UCSD-AML1 (cell line): Measurements from ENCODE around the gene COQ8B.

ENCODE experiments used
- DNase-seq: peaks from one replicate; lab custom pipeline; 2025; ENCODE audit not compliant: unreplicated experiment; lab: John Stamatoyannopoulos, UW

The COQ8B gene

GRCh38 chr19:40718774-40719391, 2.2 kb upstream of the COQ8B start:
- no peak for DNase-seq

- no peak for DNase-seq
These were observed 1.4 kb upstream of the COQ8B start for GRCh38 chr19:40717880-40718773.

GRCh38 chr19:40717325-40717879, 716 bp upstream of the COQ8B start:
- DNase-seq, result no peak

- DNase-seq, result no peak
These were observed 630 bp downstream of the COQ8B start for GRCh38 chr19:40716031-40716481.

GRCh38 chr19:40714441-40715299, 2.0 kb downstream of the COQ8B start:
- peak; percentile 91 for DNase-seq

- no peak for DNase-seq
These were observed 2.7 kb downstream of the COQ8B start for GRCh38 chr19:40713939-40714338.

GRCh38 chr19:40709817-40710216, 6.9 kb downstream of the COQ8B start:
- no peak for DNase-seq

- no peak for DNase-seq
These were observed 9.1 kb downstream of the COQ8B start for GRCh38 chr19:40707615-40708014.

- no peak for DNase-seq
These were observed 10.6 kb downstream of the COQ8B start for GRCh38 chr19:40705950-40706619.

GRCh38 chr19:40705362-40705651, 11.4 kb downstream of the COQ8B start:
- DNase-seq, result no peak

- DNase-seq, result no peak
These were observed 12.0 kb downstream of the COQ8B start for GRCh38 chr19:40704491-40705361.

GRCh38 chr19:40703029-40703755, 13.5 kb downstream of the COQ8B start:
- no peak for DNase-seq

- peak; percentile 23 for DNase-seq
These were observed 14.2 kb downstream of the COQ8B start for GRCh38 chr19:40702337-40703012.

- no peak for DNase-seq
These were observed 14.9 kb downstream of the COQ8B start for GRCh38 chr19:40701758-40702157.

GRCh38 chr19:40700083-40700482, 16.6 kb downstream of the COQ8B start:
- DNase-seq, result no peak

GRCh38 chr19:40697007-40697406, 19.7 kb downstream of the COQ8B start:
- no peak for DNase-seq

GRCh38 chr19:40695881-40696280, 20.8 kb downstream of the COQ8B start:
- no peak for DNase-seq

GRCh38 chr19:40693896-40694295, 22.8 kb downstream of the COQ8B start:
- DNase-seq, result no peak
